ENCODE data around the gene DMD.

The DMD gene

DNA sequence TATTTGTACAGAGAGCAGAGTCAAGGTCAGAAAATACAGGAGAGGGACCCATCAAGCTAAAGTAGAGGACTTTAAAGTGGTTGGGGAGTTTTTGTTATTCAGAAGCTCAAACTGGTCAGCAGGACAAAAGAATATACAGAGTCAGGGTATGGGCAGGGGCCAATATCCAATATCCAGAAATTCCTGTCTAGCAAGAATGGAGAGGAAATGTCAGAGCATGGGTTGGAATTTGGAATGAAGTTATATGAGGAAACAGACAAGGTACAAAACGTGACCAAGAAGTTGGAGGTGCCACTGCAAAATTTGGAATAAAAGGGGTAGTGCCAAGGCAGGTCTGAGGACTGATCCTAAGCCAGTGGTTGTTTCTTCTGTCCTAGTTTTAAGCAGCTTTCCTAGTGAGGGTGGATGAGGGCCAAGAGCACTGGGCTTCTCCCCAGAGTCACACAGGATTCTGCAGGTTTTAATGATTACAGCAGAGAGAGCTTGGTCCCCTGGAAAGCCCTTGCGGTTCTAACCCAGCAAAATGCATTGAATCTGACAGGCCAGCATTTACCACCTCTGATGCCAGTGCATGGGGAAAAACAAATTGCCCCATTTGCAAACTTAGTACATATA, 1834.8 kb downstream of the DMD start:
- FAIRE-seq = no peak

DNA sequence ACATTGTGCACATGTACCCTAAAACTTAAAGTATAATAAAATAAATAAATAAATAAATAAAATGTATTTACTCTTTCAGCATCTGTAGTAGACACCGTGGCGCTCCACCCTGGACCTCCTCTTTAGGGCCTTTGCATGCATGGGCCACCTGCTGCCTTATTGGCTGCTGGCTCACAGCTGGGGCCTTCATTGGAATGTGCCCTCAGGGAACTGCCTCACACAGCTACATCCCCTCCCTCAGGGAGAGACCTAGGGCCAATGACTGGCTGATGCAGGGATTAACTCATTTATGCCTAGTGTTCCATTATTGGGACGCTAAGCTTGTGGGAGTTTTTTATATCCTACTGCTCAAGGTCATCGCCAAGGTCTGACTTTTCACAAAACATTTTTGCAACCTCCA, 1836.6 kb downstream of the DMD start:
- no peak for FAIRE-seq

DNA sequence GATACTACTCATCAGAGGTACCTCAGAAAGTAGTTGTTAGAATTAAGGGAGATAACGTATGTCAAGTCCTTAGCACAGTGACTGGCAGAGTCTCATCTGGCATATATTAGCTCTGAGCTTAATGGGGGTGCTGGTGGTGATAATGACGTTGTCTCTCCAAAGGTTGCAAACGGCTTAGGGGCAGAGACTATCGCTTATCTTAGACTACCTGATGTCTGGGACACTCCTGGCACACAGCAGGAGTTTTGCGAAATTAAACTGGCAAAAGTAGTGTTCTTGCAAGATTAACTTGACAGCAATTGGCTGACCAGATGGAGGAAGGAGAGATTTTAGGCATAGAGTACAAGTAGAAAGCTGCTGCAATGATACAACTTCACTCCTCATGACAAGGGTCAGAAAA, 1839.4 kb downstream of the DMD start:
- no peak for FAIRE-seq

GRCh38 chrX:31367816-31368215, 1843.5 kb downstream of the DMD start:
- no peak for FAIRE-seq

- FAIRE-seq = no peak
Measured at GRCh38 chrX:31366041-31366440, 1845.3 kb downstream of the DMD start.

DNA sequence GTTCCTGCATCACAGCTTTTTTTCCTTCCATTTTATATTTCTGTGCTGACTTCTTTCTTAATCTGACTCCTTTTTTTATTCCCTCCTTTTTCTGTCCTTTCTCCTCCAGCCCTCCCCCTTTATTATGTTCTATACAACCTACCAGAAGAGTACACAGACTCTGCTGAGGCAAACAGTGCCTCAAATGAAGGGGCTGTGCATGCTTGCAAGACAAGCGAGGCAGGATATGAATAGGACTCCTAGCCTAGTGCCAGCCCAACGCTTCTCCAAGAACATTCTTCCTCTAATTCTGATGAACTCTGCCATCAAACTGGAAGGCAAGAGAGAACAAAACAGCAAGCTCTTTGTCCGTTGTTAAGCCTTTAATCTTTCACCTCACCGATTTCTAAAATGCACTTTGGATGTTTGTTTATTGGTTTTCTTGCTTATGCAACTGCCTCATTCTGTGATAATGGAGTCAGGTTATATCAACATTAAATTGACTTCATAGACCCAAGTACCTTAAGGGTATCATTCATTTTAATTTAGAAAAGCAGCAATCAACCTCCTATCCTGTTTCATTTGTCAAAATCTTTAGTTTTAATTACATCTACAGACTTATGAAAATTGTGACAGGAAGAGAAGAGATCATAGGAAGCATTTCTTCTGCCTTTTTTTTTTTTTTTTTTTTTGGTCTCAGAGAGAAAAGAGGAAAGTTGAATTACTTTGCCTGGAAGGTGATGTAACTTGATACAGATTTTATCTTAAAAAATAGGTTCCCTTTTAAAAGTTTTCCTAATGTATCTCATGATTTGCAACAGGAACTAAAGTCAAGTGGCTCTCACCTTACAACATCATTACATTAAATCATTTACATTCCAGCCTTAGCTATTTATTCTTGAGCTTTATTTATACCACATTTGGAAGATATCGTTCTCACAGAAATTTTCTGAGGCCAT, 1854.8 kb downstream of the DMD start:
- FAIRE-seq = no peak

DNA sequence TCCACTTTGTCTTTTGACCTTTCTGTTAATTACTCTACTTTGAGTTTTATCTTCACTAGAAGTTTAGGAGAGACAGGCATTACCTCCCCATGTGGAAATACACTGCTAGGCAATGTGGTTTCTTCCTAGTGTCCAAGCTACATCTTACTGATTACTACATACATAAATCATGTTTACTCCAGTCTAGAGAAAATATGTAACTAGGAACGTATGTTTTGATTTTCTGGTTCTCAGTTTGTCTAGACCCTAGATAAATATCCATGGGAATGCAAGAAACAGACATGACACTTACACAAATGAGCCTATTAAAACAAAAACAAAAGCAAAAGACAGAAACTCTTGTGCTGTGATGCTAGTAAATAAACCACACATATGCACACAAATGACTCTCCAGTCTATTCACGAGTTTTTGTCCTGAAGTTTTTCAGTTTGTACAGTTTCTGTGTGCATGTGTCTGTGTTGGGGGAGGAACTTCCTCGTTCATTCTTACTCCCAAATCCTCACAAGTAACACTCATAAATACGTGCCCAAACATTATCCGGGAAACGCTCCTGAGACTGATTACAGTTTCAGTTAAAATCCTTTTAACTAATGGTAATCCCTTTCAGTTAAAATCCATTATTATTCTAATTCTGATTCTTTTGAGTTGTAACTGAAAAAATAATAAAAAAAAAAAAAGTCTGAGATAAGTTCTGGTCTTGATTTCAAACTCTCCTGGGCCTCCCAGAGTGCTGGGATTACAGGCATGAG, 1856.0 kb downstream of the DMD start:
- no peak for FAIRE-seq

DNA sequence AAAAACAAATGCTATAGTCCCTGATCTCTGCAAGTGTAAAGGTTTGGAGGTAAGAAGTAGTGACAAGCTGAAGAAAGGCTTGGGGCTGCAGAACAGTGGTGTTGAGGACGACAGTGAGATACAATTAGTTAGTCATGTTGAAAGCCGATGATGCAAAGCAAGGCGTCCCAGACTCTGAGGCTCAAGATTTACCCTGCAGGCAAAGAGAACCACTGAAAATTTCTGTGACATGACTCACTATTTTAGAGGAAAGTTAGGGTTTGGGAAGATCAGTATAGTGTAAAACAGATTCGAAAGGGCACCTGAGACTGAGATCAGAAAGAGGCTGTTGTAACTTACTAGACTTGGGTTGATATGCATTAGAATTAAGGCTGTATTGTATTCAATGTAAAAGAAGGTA, 1858.3 kb downstream of the DMD start:
- FAIRE-seq = no peak

GRCh38 chrX:31350808-31351074, 1860.6 kb downstream of the DMD start:
- no peak for FAIRE-seq

DNA sequence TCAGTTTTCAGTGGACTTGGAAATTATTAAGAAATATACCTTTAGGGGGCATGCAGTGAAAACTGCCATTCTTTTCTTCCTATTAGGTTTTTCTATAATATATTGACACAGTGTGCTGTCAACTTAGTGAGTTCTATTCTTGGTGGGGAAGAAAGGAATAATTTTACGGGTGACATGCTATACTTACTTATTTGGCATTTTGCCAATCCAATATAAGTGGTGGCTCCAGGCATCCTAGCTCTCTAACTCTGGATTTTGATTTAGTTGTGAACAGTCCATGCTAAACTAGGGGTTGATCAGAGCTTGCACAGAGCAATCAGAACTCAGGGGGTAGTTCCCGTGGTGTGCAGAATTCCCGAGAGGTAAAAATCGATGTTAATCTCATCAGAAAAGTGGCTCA, 1861.8 kb downstream of the DMD start:
- FAIRE-seq = no peak

DNA sequence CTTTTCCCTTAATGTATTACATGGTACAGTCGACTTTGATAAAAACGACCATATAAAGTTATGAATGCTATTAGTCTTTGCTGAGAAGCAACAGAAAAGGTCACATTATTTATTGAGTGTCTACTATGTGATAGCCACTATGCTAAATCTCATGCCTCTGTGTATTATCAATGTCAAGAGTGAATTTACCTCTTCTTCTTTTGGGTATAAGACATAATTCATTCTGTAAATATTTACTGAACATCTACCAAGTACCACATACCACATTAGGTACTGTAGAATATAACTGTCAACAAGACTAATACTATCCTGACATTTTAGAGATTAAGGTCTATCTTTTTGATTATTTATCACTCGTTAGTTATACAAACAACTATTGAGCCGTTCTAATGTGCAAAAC, 1870.8 kb downstream of the DMD start:
- FAIRE-seq = no peak

GRCh38 chrX:31338991-31339350, 1872.4 kb downstream of the DMD start:
- FAIRE-seq = no peak

DNA sequence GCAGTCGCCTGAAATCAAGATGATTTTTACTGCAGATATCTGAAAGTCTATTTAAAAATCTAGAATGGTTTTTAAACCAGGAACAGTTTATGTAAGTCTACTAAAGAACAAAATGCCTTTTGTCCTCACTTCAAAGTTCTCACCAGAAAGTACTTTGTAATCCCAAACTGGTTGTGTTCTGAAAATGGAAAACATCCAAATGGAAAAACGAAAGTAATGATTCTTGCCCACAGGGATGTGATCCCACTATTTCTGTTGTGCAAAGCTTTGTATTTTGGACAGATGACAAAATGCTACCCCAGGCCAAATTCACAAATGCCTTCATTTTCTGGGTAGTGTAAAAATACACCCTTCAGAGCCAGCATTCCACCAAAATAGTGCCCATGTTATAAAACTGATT, 1874.0 kb downstream of the DMD start:
- no peak for FAIRE-seq

DNA sequence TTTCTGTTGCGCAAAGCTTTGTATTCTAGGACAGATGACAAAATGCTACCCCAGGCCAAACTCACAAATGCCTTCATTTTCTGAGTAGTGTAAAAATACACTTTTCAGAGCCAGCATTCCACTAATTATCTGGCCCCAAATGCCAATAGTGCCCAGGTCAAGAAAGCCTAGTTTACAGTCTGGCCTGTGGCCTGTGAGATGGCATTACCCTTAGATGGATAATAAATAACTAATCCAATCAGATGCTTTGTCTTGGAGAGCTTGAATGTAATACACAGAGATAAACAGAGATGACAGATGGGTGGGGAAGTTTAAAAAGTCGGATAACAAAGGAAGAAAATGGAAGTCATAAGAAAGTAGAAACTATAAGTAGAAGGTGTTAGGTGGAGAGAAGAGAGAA, 1874.9 kb downstream of the DMD start:
- no peak for FAIRE-seq

DNA sequence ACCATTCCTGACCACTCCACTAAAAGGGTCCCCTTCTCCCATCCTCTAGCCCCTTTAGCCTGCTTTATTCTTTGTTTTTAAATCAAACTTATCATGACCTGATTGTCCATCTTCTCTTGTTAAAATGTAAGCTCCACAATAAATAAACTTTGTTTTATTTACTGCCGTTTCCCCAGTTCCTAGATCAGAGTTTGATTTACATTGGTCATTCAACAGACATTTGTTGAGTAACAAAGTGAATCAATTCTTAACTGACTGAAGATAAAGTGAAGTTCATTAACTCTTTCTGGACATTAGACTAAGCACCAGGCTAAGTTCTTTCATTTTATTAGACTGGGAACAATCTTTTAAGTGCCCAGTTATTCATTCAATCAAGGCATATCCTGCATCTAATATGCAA, 1876.4 kb downstream of the DMD start:
- no peak for FAIRE-seq

DNA sequence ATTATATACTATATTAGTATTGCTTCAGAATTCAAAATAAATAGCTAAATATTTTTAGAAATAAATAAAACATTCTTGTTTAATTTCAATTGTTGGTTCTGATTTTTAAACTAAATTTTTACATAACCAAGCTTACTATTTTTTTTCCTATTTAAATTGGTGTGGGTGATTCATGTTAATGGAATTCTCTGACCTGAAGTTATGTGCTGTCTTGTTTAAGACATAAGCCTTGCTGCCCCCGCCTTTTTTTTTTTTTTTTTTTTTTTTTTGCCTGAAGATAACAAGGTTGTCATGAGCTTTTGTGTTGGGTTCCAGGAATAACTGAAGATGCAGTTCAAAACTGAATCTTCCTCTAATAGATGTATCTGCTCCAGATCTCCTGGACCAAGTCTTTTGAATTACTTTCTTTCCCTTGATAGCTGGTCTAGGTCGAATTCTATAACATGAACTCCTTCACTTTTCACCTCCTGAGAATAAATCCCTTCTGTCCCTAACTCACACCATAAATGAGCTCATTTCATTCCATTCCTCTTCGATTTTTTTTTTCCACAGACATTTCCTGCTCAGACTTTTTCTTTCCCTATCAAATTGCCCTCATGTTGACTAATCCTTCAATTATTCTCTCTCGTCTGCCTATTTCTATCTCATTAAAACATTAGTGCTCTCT, 1878.1 kb downstream of the DMD start:
- no peak for FAIRE-seq

GRCh38 chrX:31331928-31332327, 1879.4 kb downstream of the DMD start:
- FAIRE-seq = no peak

DNA sequence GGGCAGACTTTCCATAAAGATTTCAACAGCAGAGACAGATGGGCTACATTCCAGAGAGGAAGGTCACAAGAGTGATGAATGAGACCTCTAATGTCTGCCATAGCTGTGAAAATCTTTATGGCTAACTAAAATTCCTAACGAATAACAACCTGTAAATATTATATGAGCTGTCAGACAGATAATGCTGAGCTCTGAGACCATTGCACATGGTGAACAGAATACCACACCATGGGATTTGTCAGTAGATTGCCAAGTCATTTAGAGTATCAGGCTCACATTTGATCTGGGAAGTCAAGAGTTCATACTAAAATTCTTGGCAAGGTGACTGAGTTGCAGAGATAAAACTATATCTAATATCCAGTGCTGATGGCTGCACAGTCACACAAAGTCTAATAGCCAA, 1880.3 kb downstream of the DMD start:
- FAIRE-seq = no peak

DNA sequence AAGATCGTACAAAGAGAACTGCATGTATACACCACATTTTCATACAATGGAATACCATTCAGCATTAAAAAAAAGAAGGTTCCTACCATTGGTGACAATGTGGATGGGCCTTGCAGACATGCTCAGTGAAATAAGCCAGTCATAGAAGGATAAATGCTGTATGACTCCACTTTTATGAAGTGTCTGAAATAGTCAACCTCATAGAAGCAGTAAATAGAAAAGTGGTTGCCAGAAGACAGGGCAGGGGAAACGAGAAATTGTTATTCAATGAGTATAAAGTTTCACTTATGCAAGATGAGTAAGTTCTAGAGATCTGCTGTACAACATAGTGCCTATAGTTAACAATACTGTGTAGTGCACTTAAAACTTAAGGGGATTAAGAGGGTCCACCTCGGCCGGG, 1882.1 kb downstream of the DMD start:
- FAIRE-seq = no peak

DNA sequence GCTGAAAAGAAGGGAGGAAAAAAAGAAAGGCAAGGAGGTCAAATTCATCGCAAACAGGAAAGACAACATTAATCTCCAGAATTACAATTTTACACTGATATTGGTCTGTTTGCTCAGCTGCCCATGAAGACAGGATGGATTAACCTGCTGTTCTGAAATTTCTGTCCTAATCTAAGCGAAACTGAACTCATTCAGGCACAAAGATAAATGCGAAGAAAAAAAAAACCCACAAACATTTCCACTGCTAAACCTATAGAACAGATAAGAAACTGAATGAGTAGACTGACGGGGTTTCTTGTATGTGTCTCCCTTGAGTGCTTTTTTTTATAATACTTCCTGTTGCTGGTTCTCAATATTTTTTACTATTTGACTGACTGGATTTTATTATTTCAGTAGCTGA, 1887.7 kb downstream of the DMD start:
- FAIRE-seq = no peak

DNA sequence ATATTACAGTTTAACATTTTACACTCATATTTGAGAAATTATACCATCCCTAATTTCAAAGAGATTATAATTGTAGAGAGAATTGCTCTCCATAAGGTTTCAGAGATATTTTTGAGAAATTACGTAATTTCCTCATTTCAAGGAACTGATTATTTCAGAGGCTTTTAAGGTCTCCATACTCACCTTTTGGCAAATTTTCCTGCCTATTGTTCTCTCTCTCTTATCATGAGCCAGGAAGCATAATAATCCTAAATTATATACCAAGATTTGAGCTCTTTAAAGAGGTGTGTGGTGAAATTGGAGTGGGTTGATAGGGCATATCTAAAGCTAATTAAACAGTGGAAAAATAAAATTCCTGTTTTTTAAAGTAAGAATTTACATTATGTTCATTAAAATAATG, 1890.6 kb downstream of the DMD start:
- FAIRE-seq = peak; percentile 60

DNA sequence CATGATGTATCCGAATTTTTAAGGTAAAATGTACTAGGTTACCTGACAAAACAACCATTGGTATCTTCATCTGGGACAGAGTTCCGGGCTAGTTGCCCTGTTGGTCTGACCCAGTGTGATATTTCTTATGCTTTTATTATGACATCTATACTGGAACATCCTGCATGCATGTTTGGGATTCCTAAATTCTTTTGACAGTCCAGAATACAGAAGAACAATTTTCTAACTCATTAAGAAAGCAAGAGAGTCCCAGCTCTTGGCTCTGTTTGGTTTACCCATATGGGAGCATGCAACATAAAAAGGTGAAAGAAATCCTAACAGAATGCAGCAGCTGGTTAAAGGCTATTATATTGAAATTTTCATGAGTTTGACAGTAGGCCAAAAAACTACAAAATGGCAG, 1891.8 kb downstream of the DMD start:
- FAIRE-seq = no peak

GRCh38 chrX:31318866-31319265, 1892.5 kb downstream of the DMD start:
- FAIRE-seq = no peak
